Colonic mucosa (tissue), 4 donors: ENCODE data around the gene DENND6B. TPM values are rescaled to one million over a fixed set of nuclear protein-coding genes. Genes with fewer than 3 reads are reported as not detected.

Experiments
- DNase-seq: peaks from one replicate; pipeline ENCODE4 v3.0.0-alpha.2; 2020
- H3K27ac ChIP-seq: fragments of 200-600 bp; one replicate; pipeline ENCODE4 v1.8.0; 2021
- H3K27me3 ChIP-seq: fragments of 200-600 bp; one replicate; pipeline ENCODE4 v1.8.0; 2021
- H3K36me3 ChIP-seq: fragments of 200-600 bp; one replicate; pipeline ENCODE4 v1.8.0; 2021
- H3K4me1 ChIP-seq: fragments of 200-600 bp; one replicate; pipeline ENCODE4 v1.8.0; 2021; ENCODE audit warnings: mild to moderate bottlenecking
- H3K4me3 ChIP-seq: fragments of 200-600 bp; one replicate; pipeline ENCODE4 v1.8.0; 2021
- H3K9ac ChIP-seq, 2 donors: one replicate each; pipeline ENCODE4 v1.7.0; 2013; ENCODE audit warnings: control low read depth in 2 of 2, low read depth in 2 of 2, low read length in 2 of 2
- H3K9me3 ChIP-seq: fragments of 200-600 bp; one replicate; pipeline ENCODE4 v1.8.0; 2021
- intact Hi-C: fragments of 100-400 bp; cut with DNase I; formaldehyde crosslinking; loops from one replicate; pipeline ENCODE4 v1.14.1; 2022
- total RNA-seq, 2 donors: library from RNA; stranded (reverse); fragmentation: NEBNext Ultra II Directional in 1 of 2; extraction: Animal tissue kit (Norgen Biotek cat#: 25700) in 1 of 2; gene quantifications; one replicate each; pipeline ENCODE4 v1.2.1, GENCODE V29; 2021
- TF ChIP-seq, protein P1 (sequence below): fragments of 200-600 bp; IDR thresholded peaks from one replicate; pipeline ENCODE4 v1.8.0; 2022; ENCODE audit warnings: antibody characterized with exemption, mild to moderate bottlenecking
- donor health status: healthy.
- donor health status: DM: no; HTN: no; CAD: no.
- donor health status: DM: no; HTN: no; CAD: no.

Gene DENND6B
- total RNA-seq, 2 donors from 2014 or later, result 2.4 to 4.0 TPM

DNA sequence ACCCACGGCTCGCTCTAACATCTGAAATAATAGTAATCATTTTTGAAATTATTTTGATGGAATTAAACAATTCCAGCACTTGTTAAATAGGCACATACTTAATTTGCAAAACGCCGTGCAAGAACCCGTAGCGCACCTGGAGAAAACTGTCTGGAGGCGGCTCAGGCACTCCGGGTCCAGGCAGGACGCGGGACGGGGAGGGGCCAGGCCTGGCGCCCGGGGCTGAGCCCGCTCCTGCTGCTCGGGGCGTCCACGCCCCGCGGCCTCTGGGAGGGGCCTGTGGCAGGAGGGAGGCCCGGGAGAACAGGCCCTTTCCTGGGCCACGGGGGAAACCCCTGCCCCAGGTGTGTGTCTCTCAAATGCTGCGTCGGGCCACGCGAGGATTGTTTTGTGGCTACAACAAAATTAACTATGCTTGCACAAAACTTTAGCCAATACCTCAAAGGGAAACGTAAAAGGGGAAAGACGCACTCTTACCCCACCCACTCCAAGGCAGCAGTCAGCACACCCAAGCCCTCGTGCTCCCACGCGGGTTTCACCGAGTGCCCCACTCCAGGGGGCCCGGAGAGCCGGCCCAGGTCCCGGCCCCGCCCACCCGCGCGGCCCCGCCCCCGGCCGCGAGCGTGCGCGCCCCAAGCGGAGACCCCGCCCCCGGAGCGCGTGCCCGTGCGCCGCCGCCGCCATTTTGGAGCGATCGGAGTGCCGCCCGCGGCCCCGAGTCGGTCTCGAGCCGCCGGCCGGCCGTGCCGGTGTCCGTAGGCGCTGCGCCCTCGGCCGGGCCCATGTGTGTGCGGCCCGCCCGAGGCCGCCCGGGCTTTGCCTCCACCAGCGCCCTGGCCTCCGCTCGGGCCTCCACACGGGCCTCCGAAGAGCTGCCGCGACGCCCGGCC lies 16.1 kb upstream of the DENND6B start, which contains the start of gene PPP6R2:
Gene PPP6R2 (plus strand): TSS at position 677 of the 890 bp plus-strand sequence. CDS start 50,582 bp downstream, outside the sequence.
- no peaks in the 10 kb centered on the region for H3K4me1 ChIP-seq
- H3K9me3 ChIP-seq, result no peaks in the 10 kb centered on the region
- H3K9ac ChIP-seq, result peak within 1 kb of the TSS; percentile 63 to 91
- peak; percentile 84 for DNase-seq
- no peaks in the 10 kb centered on the region for H3K36me3 ChIP-seq
- H3K27ac ChIP-seq, result peak within 1 kb of the TSS; percentile 86
- H3K27me3 ChIP-seq, result no peaks in the 10 kb centered on the region
- H3K4me3 ChIP-seq, result peak within 1 kb of the TSS; percentile 75
- TF ChIP-seq, protein P1, sequence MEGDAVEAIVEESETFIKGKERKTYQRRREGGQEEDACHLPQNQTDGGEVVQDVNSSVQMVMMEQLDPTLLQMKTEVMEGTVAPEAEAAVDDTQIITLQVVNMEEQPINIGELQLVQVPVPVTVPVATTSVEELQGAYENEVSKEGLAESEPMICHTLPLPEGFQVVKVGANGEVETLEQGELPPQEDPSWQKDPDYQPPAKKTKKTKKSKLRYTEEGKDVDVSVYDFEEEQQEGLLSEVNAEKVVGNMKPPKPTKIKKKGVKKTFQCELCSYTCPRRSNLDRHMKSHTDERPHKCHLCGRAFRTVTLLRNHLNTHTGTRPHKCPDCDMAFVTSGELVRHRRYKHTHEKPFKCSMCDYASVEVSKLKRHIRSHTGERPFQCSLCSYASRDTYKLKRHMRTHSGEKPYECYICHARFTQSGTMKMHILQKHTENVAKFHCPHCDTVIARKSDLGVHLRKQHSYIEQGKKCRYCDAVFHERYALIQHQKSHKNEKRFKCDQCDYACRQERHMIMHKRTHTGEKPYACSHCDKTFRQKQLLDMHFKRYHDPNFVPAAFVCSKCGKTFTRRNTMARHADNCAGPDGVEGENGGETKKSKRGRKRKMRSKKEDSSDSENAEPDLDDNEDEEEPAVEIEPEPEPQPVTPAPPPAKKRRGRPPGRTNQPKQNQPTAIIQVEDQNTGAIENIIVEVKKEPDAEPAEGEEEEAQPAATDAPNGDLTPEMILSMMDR, result no peak
- intact Hi-C loops, result loop anchor here (5.0 kb wide), 2 partner anchors 66 to 91 kb away; partner anchors contain the start of gene HDAC10

DNA sequence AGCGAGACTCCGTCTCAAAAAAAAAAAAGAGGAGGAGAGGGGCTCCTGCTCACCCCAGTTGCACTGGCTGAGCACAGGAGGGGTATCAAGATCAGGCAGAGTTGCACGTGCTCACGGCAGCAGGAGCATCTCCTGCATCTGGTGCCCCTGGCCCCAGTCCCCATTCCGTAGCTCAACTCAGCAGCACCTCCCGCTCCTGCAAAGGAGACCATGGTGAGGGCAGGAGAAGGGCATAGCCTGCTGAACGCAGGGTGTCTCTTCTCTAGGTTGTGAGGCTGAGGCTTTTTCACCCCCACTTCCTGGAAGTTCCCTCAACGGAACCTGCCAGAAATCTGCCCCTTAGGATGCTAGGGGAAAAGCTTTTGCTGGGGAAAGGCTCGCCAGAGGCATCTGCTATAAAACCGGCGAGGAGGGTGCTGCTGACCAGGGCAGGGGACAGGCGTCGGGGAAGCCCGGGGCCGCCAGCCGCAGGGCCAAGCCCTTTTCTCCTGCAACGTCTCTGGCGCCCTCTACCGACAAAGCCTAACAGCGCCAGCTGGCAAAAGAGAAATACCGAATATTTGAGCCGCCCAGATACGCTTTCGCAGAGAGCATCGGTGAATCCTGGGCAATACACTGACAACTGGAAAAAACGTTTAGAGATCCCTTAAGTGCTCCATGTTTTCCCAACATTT lies 15.3 kb upstream of the DENND6B start:
- H3K27me3 ChIP-seq, result no peaks in the 10 kb centered on the region
- intact Hi-C loops, result loop anchor here (5.0 kb wide), 2 partner anchors 65 to 90 kb away; partner anchors contain the start of gene HDAC10

DNA sequence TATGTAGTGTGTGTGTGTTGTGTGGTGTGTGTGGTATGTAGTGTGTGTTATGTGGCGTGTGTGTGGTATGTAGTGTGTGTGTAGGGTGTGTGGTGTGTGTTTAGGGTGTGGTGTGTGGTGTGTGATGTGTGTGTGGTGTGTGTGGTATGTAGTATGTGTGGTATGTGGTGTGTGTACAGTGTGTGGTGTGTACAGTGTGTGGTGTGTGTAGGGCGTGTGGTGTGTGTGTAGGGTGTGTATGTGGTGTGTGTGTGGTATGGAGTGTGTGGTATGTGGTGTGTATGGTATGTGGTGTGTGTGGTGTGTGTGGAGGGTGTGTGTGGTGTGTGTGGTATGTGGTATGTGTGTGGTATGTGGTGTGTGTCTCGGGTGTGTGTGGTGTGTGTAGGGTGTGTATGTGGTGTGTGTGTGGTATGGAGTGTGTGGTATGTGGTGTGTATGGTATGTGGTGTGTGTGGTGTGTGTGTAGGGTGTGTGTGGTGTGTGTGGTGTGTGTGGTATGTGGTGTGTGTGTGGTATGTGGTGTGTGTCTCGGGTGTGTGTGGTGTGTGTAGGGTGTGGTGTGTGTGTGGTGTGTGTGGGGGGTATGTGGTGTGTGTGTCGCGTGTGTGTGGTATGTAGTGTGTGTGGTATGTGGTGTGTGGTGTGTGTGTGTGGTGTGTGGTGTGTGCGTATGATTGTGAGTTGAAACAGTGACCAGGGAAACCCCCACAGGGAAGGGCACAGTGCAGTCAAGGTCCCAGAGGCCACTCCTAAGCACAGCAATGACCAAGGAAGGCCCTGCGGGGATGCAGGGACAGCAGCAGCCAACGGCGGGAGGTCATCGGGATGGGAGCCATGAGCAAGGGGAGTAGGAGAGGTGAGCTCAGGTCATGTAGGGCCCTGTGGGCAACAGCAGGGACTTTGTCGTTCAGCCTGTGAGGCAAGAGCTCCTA lies 13.4 kb upstream of the DENND6B start:
- H3K4me1 ChIP-seq, result no peaks in the 10 kb centered on the region
- H3K9me3 ChIP-seq, result no peaks in the 10 kb centered on the region
- no peak overlapping the region for H3K4me3 ChIP-seq
- H3K27ac ChIP-seq, result no peak overlapping the region
- intact Hi-C loops, result loop anchor here (5.0 kb wide), 2 partner anchors 63 to 88 kb away; partner anchors contain the start of gene HDAC10
- H3K27me3 ChIP-seq, result no peaks in the 10 kb centered on the region
- TF ChIP-seq, protein P1, result no peak
- DNase-seq, result no peak
- H3K36me3 ChIP-seq, result no peaks in the 10 kb centered on the region
- no peak overlapping the region for H3K9ac ChIP-seq

More for the DNA sequence above, 15.3 kb upstream of the DENND6B start:
- Histone ChIP-seq H3K4me3 (peak overlapping the region; percentile 75), H3K27ac (peak overlapping the region; percentile 86), H3K4me1 (no peaks in the 10 kb centered on the region), H3K9me3 (no peaks in the 10 kb centered on the region), H3K9ac (peak overlapping the region; percentile 63 to 91), H3K36me3 (no peaks in the 10 kb centered on the region)
- DNase-seq, result peak; percentile 94
- TF ChIP-seq, protein P1, result peak; percentile 98

DNA sequence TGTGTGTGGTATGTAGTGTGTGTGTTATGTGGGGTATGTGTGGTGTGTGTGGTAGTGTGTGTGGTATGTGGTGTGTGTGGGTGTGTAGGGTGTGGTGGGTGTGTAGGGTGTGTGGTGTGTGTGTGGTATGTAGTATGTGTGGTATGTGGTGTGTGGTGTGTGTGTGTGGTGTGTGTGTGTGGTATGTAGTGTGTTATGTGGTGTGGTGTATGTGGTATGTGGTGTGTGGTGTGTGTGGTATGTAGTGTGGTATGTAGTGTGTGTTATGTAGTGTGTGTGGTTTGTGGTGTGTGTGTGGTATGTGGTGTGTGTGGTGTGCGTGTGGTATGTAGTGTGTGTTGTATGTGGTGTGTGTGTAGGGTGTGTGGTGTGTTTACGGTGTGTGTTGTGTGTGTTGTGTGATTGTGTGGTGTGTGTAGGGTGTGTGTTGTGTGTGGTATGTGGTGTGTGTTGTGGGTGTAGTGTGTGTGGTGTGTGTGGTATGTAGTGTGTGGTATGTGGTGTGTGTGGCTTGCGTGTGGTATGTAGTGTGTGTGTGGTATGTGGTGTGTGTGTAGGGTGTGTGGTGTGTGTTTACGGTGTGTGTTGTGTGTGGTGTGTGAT lies 12.1 kb upstream of the DENND6B start:
- H3K4me3 ChIP-seq, result no peak overlapping the region
- no peak for DNase-seq
- H3K27me3 ChIP-seq, result no peaks in the 10 kb centered on the region
- H3K9ac ChIP-seq, result no peak overlapping the region
- H3K4me1 ChIP-seq, result no peaks in the 10 kb centered on the region
- H3K9me3 ChIP-seq, result no peaks in the 10 kb centered on the region
- no peaks in the 10 kb centered on the region for H3K36me3 ChIP-seq
- no peak overlapping the region for H3K27ac ChIP-seq
- TF ChIP-seq, protein P1, result no peak
- intact Hi-C loops, result no loop called here
